Neural crest cell (in vitro differentiated cells): ENCODE measurements around the gene UBXN10. TPM values are rescaled to one million over a fixed set of nuclear protein-coding genes. Genes with fewer than 3 reads are reported as not detected.
"Not testable (repeated sequence)": the region's sequence is repeated elsewhere in the genome, so short reads cannot be mapped to it uniquely, and the experiment has no call there.

Experiments used
- DNase-seq: peaks from one replicate; pipeline ENCODE4 v3.0.0; 2021; ENCODE audit warnings: low read depth, mixed read lengths, low spot score
- H3K27ac Mint-ChIP-seq: one replicate; pipeline ENCODE4 v1.8.0; 2021; ENCODE audit warnings: mild to moderate bottlenecking, mixed read lengths; ENCODE audit not compliant: unreplicated experiment
- H3K27me3 Mint-ChIP-seq: 2 replicates; pipeline ENCODE4 v1.8.0; 2021; ENCODE audit warnings: low read depth, mild to moderate bottlenecking, mixed read lengths
- H3K36me3 Mint-ChIP-seq: 2 replicates; pipeline ENCODE4 v1.8.0; 2021; ENCODE audit warnings: low read depth, mild to moderate bottlenecking, mixed read lengths
- H3K4me1 Mint-ChIP-seq: 2 replicates; pipeline ENCODE4 v1.8.0; 2021; ENCODE audit warnings: mixed read lengths
- H3K4me3 Mint-ChIP-seq: one replicate; pipeline ENCODE4 v1.8.0; 2021; ENCODE audit warnings: mild to moderate bottlenecking, mixed read lengths
- H3K9me3 Mint-ChIP-seq: 2 replicates; pipeline ENCODE4 v1.8.0; 2021; ENCODE audit warnings: mixed read lengths
- CTCF ChIP-seq: fragments of 200-600 bp; sonication (generic); conservative IDR thresholded peaks from 2 replicates; pipeline ENCODE4 v1.5.0; 2021; ENCODE audit warnings: antibody characterized with exemption, mild to moderate bottlenecking
- total RNA-seq: library from RNA; stranded (reverse); gene quantifications from 2 replicates; pipeline ENCODE4 v1.2.1, GENCODE V29; 2021

The UBXN10 gene
- total RNA-seq, 1 donor from 2014 or later, result 1.4 TPM

GRCh38 chr1:20227704-20228103 is 41.8 kb downstream of the UBXN10 start:
- Mint-ChIP-seq H3K4me3 (no peak overlapping the region), H3K36me3 (no peaks in the 10 kb centered on the region), H3K9me3 (no peaks in the 10 kb centered on the region), H3K27ac (no peak overlapping the region), H3K27me3 (peaks cover 56% of the 10 kb centered on the region), H3K4me1 (peaks cover 13% of the 10 kb centered on the region)
- DNase-seq, result no peak
- no peak for TF ChIP-seq CTCF

- Mint-ChIP-seq H3K4me1 (peaks cover 20% of the 10 kb centered on the region), H3K36me3 (no peaks in the 10 kb centered on the region), H3K9me3 (no peaks in the 10 kb centered on the region), H3K27me3 (peaks cover 51% of the 10 kb centered on the region), H3K27ac (no peak overlapping the region), H3K4me3 (no peak overlapping the region)
- TF ChIP-seq CTCF, result no peak
- DNase-seq, result no peak
Observed at GRCh38 chr1:20228314-20228825, 42.5 kb downstream of the UBXN10 start.

- H3K36me3 Mint-ChIP-seq, result no peaks in the 10 kb centered on the region
- H3K27me3 Mint-ChIP-seq, result peaks cover 45% of the 10 kb centered on the region
- no peak overlapping the region for H3K27ac Mint-ChIP-seq
- H3K4me3 Mint-ChIP-seq, result no peak overlapping the region
- peaks cover 24% of the 10 kb centered on the region for H3K4me1 Mint-ChIP-seq
- TF ChIP-seq CTCF, result no peak
- H3K9me3 Mint-ChIP-seq, result no peaks in the 10 kb centered on the region
- DNase-seq, result no peak
Observed at GRCh38 chr1:20229171-20229570, 43.3 kb downstream of the UBXN10 start.

- H3K4me1 Mint-ChIP-seq, result peaks cover 52% of the 10 kb centered on the region
- peaks cover 21% of the 10 kb centered on the region for H3K27me3 Mint-ChIP-seq
- H3K27ac Mint-ChIP-seq, H3K9me3 Mint-ChIP-seq, H3K4me3 Mint-ChIP-seq, DNase-seq, H3K36me3 Mint-ChIP-seq: not testable (repeated sequence)
Observed at GRCh38 chr1:20232564-20232963, 46.7 kb downstream of the UBXN10 start.

GRCh38 chr1:20233394-20233793 is 47.5 kb downstream of the UBXN10 start:
- no peak overlapping the region for H3K4me3 Mint-ChIP-seq
- no peak for DNase-seq
- H3K27me3 Mint-ChIP-seq, result peaks cover 15% of the 10 kb centered on the region
- peaks cover 58% of the 10 kb centered on the region for H3K4me1 Mint-ChIP-seq
- no peaks in the 10 kb centered on the region for H3K9me3 Mint-ChIP-seq
- TF ChIP-seq CTCF, result peak; percentile 46
- no peak overlapping the region for H3K27ac Mint-ChIP-seq
- H3K36me3 Mint-ChIP-seq, result no peaks in the 10 kb centered on the region

GRCh38 chr1:20233866-20234265 is 48.0 kb downstream of the UBXN10 start:
- Mint-ChIP-seq H3K4me1 (peaks cover 58% of the 10 kb centered on the region), H3K27ac (no peak overlapping the region), H3K27me3 (peaks cover 10% of the 10 kb centered on the region), H3K9me3 (no peaks in the 10 kb centered on the region), H3K36me3 (no peaks in the 10 kb centered on the region), H3K4me3 (no peak overlapping the region)
- no peak for TF ChIP-seq CTCF
- DNase-seq, result peak; percentile 9
